Skeletal muscle tissue (tissue), 4 donors: Measurements from ENCODE around the gene OR1S1. TPM values are rescaled to one million over a fixed set of nuclear protein-coding genes. Genes with fewer than 3 reads are reported as not detected.

Experiments used
- H3K27ac ChIP-seq: one replicate; pipeline ENCODE4 v1.7.0; 2013; ENCODE audit warnings: mild to moderate bottlenecking, low read depth, low read length, inconsistent platforms
- H3K27me3 ChIP-seq, 3 donors: one replicate each; pipeline ENCODE4 v1.7.0; 2013; ENCODE audit warnings: low read length in 3 of 3; ENCODE audit not compliant: control insufficient read depth in 3 of 3, insufficient read depth in 3 of 3
- H3K36me3 ChIP-seq, 3 donors: one replicate each; pipeline ENCODE4 v1.7.0; 2013; ENCODE audit warnings: low read length in 3 of 3; ENCODE audit not compliant: control insufficient read depth in 3 of 3, insufficient read depth in 3 of 3
- H3K4me1 ChIP-seq, 3 donors: one replicate each; pipeline ENCODE4 v1.7.0; 2013; ENCODE audit warnings: low read length in 3 of 3, mild to moderate bottlenecking in 3 of 3; ENCODE audit not compliant: control insufficient read depth in 3 of 3, insufficient read depth in 3 of 3
- H3K4me3 ChIP-seq, 3 donors: one replicate each; pipeline ENCODE4 v1.7.0; 2013; ENCODE audit warnings: low read length in 3 of 3
- H3K9ac ChIP-seq, 3 donors: one replicate each; pipeline ENCODE4 v1.7.0; 2013; ENCODE audit warnings: low read length in 3 of 3, mild to moderate bottlenecking in 3 of 3, moderate library complexity in 2 of 3, low read depth in 1 of 3
- H3K9me3 ChIP-seq, 3 donors: one replicate each; pipeline ENCODE4 v1.7.0; 2013; ENCODE audit warnings: low read length in 3 of 3; ENCODE audit not compliant: control insufficient read depth in 3 of 3
- total RNA-seq: library from RNA; depleted of rRNA; stranded (reverse); fragments of >200 nt; gene quantifications from one replicate; pipeline ENCODE4 v1.2.3, GENCODE V29; 2014
- donor health status: Osteomylitis.

The OR1S1 gene
- total RNA-seq, 1 donor from 2014 or later: 0.52 TPM

GRCh38 chr11:58193391-58193790, 19.1 kb upstream of the OR1S1 start:
- H3K9ac ChIP-seq: no peak overlapping the region
- H3K36me3 ChIP-seq: no peaks in the 10 kb centered on the region
- H3K9me3 ChIP-seq: no peaks in the 10 kb centered on the region

GRCh38 chr11:58195939-58196338, 16.6 kb upstream of the OR1S1 start:
- Histone ChIP-seq H3K4me1 (no peaks in the 10 kb centered on the region), H3K4me3 (no peak overlapping the region), H3K9ac (no peak overlapping the region), H3K27ac (no peak overlapping the region), H3K36me3 (no peaks in the 10 kb centered on the region), H3K9me3 (no peaks in the 10 kb centered on the region), H3K27me3 (no peaks in the 10 kb centered on the region)

More at GRCh38 chr11:58193391-58193790, 19.1 kb upstream of the OR1S1 start:
- H3K27ac ChIP-seq: no peak overlapping the region
- no peaks in the 10 kb centered on the region for H3K27me3 ChIP-seq
- no peaks in the 10 kb centered on the region for H3K4me1 ChIP-seq
- H3K4me3 ChIP-seq: no peak overlapping the region

- Histone ChIP-seq H3K9me3 (no peaks in the 10 kb centered on the region), H3K36me3 (no peaks in the 10 kb centered on the region), H3K4me3 (no peak overlapping the region), H3K27me3 (no peaks in the 10 kb centered on the region), H3K9ac (no peak overlapping the region), H3K4me1 (no peaks in the 10 kb centered on the region), H3K27ac (no peak overlapping the region)
Observed at GRCh38 chr11:58199271-58199670, 13.2 kb upstream of the OR1S1 start.

GRCh38 chr11:58204042-58204441, 8.5 kb upstream of the OR1S1 start, which contains the start of gene OR1S2:
OR1S2 (minus strand) TSS chr11:58204142; CDS start chr11:58204142, 0 bp downstream.
- H3K9me3 ChIP-seq: no peaks in the 10 kb centered on the region
- H3K4me3 ChIP-seq: no peak within 1 kb of the TSS
- no peak within 1 kb of the TSS for H3K27ac ChIP-seq
- H3K9ac ChIP-seq: no peak within 1 kb of the TSS
- H3K36me3 ChIP-seq: no peaks in the 10 kb centered on the region
- no peaks in the 10 kb centered on the region for H3K4me1 ChIP-seq
- no peaks in the 10 kb centered on the region for H3K27me3 ChIP-seq

- H3K9ac ChIP-seq: no peak overlapping the region
- no peaks in the 10 kb centered on the region for H3K36me3 ChIP-seq
- H3K4me1 ChIP-seq: no peaks in the 10 kb centered on the region
- no peak overlapping the region for H3K27ac ChIP-seq
- no peaks in the 10 kb centered on the region for H3K9me3 ChIP-seq
- H3K27me3 ChIP-seq: no peaks in the 10 kb centered on the region
- H3K4me3 ChIP-seq: no peak overlapping the region
Observed at GRCh38 chr11:58216476-58216875, 4.0 kb downstream of the OR1S1 start.

GRCh38 chr11:58222721-58223120, 10.2 kb downstream of the OR1S1 start:
- Histone ChIP-seq H3K9ac (no peak overlapping the region), H3K4me1 (no peaks in the 10 kb centered on the region), H3K4me3 (no peak overlapping the region), H3K27me3 (no peaks in the 10 kb centered on the region), H3K9me3 (no peaks in the 10 kb centered on the region), H3K27ac (no peak overlapping the region), H3K36me3 (no peaks in the 10 kb centered on the region)

GRCh38 chr11:58227956-58228615, 15.6 kb downstream of the OR1S1 start:
- Histone ChIP-seq H3K36me3 (no peaks in the 10 kb centered on the region), H3K27me3 (no peaks in the 10 kb centered on the region), H3K9me3 (peaks cover 0 to 3% (median 0%) of the 10 kb centered on the region in 3 donors), H3K4me3 (no peak overlapping the region), H3K27ac (no peak overlapping the region), H3K4me1 (no peaks in the 10 kb centered on the region), H3K9ac (no peak overlapping the region)

- Histone ChIP-seq H3K4me1 (no peaks in the 10 kb centered on the region), H3K36me3 (no peaks in the 10 kb centered on the region), H3K9me3 (no peaks in the 10 kb centered on the region), H3K27ac (no peak overlapping the region), H3K27me3 (no peaks in the 10 kb centered on the region), H3K9ac (no peak overlapping the region), H3K4me3 (no peak overlapping the region)
Observed at GRCh38 chr11:58243954-58244353, 31.4 kb downstream of the OR1S1 start.

- Histone ChIP-seq H3K27me3 (no peaks in the 10 kb centered on the region), H3K9ac (no peak overlapping the region), H3K36me3 (no peaks in the 10 kb centered on the region), H3K27ac (no peak overlapping the region), H3K9me3 (peaks cover 0 to 2% (median 0%) of the 10 kb centered on the region in 3 donors), H3K4me1 (no peaks in the 10 kb centered on the region), H3K4me3 (no peak overlapping the region)
Observed at GRCh38 chr11:58254936-58255335, 42.4 kb downstream of the OR1S1 start.

GRCh38 chr11:58259983-58260382, 47.5 kb downstream of the OR1S1 start:
- H3K36me3 ChIP-seq: no peaks in the 10 kb centered on the region
- H3K4me3 ChIP-seq: no peak overlapping the region
- no peak overlapping the region for H3K9ac ChIP-seq
- no peak overlapping the region for H3K27ac ChIP-seq
- H3K27me3 ChIP-seq: no peaks in the 10 kb centered on the region
- H3K4me1 ChIP-seq: no peaks in the 10 kb centered on the region
- no peaks in the 10 kb centered on the region for H3K9me3 ChIP-seq
